CD4-positive, alpha-beta T cell treated with Interleukin-15 for 4 hours (primary cell): ENCODE measurements around the gene PIMREG.

Experiments
- DNase-seq: peaks from one replicate; pipeline ENCODE4 v3.0.0-alpha.2; 2020; ENCODE audit warnings: low spot score

The PIMREG gene

GRCh38 chr17:6498901-6499540 is 54.8 kb downstream of the PIMREG start:
- DNase-seq, result no peak
